Fibroblast of villous mesenchyme (primary cell): Measurements from ENCODE around the gene CCR7. TPM values are rescaled to one million over a fixed set of nuclear protein-coding genes. Genes with fewer than 3 reads are reported as not detected.

Experiments
- DNase-seq: peaks from one replicate; pipeline ENCODE4 v3.0.0-alpha.2; 2010; ENCODE audit warnings: low read depth
- H3K4me3 ChIP-seq: 2 replicates; pipeline ENCODE4 v1.5.1; 2011; ENCODE audit warnings: low read depth, mild to moderate bottlenecking, low read length
- CTCF ChIP-seq: IDR thresholded peaks from 2 replicates; pipeline ENCODE4 v1.5.1; 2012; ENCODE audit warnings: low read depth, mild to moderate bottlenecking, low read length; ENCODE audit not compliant: insufficient read depth
- total RNA-seq: library from RNA; depleted of rRNA; stranded (reverse); fragments of >200 nt; gene quantifications from 2 replicates; pipeline ENCODE4 v1.2.3, GENCODE V29; 2012

CCR7 gene
- total RNA-seq, 1 donor = not detected

GRCh38 chr17:40600486-40601046 lies 35.3 kb upstream of the CCR7 start:
- H3K4me3 ChIP-seq = no peak overlapping the region
- no peak for TF ChIP-seq CTCF
- no peak for DNase-seq

DNA sequence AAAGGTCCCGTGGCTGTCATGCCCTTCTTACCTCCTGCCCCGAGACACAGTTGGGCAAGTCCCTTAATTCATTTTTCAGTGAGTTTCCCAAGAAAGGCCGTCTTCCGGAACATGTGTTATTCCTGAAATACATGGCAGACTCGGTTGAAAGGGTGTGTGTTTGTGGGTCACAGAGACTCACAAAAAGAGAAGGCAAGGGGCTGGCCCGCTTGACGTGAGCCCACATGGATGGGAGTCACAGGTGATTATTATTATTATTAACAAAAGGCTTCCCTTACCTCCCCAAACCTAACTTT lies 34.1 kb upstream of the CCR7 start:
- TF ChIP-seq CTCF = no peak
- no peak for DNase-seq
- H3K4me3 ChIP-seq = no peak overlapping the region

DNA sequence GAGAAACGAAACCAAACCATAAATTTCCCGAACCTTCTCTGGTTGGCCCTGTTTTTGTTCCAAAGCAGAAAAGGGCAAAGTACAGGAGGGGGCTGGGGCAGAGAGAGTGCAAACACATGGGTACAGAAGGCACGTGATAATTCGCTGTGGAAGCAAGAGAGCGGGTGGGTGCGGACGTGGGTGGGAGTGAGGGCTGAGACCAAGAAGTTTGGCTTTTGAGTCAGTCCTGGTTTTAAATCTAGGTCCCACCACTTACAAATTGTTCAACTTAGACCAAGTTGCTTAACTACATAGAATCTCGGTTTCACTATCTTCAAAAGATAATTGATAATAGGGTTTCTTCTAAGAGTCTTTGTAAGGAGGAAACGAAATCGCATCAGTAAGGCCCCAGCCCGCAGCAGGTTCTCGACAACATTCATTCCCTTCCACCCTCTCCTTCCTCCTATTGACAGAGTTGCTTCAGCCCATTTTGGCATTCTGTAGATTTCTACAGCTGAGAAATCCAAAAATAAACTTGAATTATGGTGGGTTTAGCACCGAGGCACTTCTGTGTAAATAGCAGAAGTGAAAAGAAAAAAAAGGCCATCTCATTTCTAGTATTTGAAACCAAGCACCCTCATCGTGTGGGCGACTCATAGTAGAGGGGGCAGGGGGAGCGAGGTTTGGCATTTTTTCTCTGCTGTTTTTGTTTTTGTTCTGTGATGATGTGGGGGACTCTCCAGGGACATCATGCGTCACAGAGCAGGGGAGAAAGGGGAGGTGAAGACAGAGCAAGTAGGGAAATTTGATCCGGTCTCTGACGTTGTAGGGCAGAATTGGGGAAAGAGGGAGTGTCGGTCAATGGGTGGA lies 33.6 kb upstream of the CCR7 start:
- DNase-seq = peak; percentile 84
- TF ChIP-seq CTCF = no peak
- no peak overlapping the region for H3K4me3 ChIP-seq

GRCh38 chr17:40598301-40598618 lies 33.0 kb upstream of the CCR7 start:
- TF ChIP-seq CTCF = no peak

DNA sequence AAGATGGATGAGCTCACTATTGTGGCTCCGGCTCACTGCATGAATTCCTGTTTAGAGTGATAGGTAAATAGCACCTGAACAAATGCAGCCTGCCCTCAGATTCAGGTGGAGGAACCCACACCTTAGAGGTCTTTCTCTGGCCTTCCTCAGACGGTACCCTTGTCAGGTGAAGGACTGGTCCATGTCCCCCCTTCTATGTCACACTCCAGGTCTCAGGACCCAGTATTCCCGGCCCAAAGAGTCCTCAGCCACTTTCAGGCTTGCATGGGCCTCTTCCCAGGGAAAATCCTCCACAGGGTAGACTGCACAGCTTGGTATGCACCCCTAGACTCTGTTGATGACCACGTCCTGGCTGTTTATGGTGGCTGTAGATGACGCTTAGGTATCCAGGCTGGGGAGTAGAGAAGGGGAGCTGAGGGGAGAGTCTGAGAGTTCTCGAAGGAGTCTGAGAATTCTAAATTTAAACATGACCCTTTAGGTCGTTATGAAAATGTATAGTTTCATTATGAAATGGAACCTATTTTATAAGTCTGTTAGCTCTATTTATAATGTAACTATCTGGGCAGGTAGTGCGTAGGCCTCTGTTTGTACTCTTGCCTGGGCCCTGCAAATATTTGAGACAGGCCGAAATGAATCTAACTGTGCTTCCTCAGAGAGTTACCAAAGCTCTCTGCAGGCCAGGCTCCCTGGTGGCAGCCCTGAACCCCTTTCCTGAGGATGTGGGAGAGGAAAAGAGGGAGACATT lies 32.5 kb upstream of the CCR7 start:
- H3K4me3 ChIP-seq = no peak overlapping the region
- TF ChIP-seq CTCF = no peak
- no peak for DNase-seq

More at GRCh38 chr17:40598301-40598618, 33.0 kb upstream of the CCR7 start:
- no peak for DNase-seq
- no peak overlapping the region for H3K4me3 ChIP-seq

GRCh38 chr17:40597156-40597555 lies 31.9 kb upstream of the CCR7 start:
- TF ChIP-seq CTCF = no peak
- DNase-seq = no peak
- H3K4me3 ChIP-seq = no peak overlapping the region
